Ramos (cell line): Measurements from ENCODE around the gene NRDE2.
"Not testable (repeated sequence)": the region's sequence is repeated elsewhere in the genome, so short reads cannot be mapped to it uniquely, and the experiment has no call there.

ENCODE experiments used
- in situ Hi-C: fragments of 300-500 bp; cut with MboI; formaldehyde crosslinking; loops from one replicate; pipeline ENCODE4 v1.14.3; 2022; ENCODE audit warnings: low sequenced_read_pairs; ENCODE audit not compliant: unreplicated experiment

The NRDE2 gene

GRCh38 chr14:90345239-90345557 is 13.5 kb upstream of the NRDE2 start:
- in situ Hi-C loops = no loop called here

DNA sequence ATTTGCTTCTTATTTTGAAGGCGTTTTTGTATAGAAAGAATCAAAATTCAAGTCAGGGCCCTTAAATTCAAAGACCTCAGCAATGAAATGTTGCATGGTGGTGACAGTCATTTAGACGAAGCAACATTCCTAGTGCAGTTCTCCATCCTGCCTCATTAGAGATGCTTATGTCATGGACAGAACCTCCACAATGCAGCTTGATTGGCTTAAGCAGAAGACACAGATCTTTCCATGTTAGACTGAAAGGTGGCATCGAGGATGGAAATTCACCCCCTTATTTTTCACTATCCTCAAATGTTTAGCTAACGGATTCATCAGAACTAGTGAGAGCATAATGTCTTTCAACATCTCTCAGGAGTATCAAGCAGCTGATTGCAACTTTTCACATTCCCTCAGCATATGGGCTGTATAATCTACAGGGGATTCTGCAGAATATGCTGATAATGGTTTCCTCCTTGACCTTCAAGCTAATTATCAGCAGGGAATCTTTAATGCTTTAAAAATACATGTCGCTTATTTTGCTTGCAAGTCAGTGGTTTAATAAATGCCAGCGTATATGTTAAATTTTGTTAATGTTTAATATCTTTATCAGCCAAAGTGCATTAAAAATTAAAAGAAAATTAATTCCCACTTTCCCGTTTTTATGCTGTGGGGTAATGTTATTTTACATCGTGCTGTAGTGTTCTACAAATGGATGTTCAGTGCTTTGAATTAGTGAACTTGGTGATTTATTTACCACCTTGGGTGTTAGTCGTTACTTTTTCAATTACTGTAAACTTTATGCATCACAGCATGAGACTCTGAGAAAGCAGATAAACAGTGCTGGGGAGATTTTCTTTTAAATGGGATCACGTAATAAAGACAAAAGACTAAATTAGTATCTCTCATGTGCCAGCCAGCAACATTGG is 12.8 kb upstream of the NRDE2 start:
- in situ Hi-C loops = no loop called here

- in situ Hi-C loops = no loop called here
These were observed 10.6 kb upstream of the NRDE2 start for GRCh38 chr14:90342327-90342726.

GRCh38 chr14:90341784-90342183 is 10.0 kb upstream of the NRDE2 start:
- in situ Hi-C loops = no loop called here

DNA sequence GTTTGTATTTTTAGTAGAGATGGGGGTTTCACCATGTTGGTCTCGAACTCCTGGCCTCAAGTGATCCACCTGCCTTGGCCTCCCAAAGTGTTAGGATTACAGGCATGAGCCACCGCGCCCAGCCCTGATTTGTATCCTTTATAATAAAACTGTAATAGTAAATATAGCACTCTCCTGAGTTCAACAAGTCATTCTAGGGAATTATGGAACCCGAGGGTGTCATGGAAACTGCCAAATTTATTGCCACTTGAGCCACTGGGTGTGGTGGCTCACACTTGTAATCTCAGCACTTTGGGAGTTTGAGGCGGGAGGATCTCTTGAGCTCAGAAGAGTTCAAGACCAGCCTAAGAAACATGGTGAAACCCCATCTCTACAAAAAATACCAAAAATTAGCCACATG is 9.5 kb upstream of the NRDE2 start:
- in situ Hi-C loops = not testable (repeated sequence)

DNA sequence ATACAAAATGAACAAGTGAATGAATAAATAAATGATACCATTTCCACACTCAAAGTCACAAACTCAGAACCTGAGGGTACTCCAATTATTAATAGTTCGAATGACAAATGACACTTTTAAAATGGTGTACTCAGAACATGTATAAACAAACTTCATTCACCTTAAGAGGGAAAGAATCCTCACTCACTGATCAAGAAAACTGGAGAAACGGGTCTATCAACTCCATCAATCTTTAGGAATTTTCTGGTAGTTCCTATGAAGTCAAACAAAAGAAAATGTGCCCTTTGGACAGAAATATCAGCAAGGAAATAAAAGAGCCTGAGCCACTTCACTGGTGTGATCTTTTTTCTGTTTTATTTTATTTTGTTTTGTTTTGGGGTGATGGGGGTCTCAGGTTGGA is 5.2 kb upstream of the NRDE2 start:
- in situ Hi-C loops = no loop called here

GRCh38 chr14:90336401-90336800 is 4.7 kb upstream of the NRDE2 start:
- in situ Hi-C loops = no loop called here

DNA sequence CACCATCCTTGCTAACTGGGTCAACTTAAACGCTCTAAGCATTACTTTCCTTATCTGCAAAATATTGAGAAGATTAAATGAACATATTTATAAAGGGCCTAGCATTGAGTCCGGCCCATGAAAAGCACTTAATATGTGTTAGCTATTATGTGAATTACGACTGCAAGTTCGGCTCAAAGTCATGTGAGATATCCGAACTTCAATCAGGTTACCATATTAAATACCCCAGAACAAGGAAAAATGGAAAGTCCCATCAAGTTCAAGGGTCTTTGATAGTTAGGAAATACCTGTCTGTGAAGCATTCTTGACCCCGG is 487 bp upstream of the NRDE2 start:
- in situ Hi-C loops = no loop called here

DNA sequence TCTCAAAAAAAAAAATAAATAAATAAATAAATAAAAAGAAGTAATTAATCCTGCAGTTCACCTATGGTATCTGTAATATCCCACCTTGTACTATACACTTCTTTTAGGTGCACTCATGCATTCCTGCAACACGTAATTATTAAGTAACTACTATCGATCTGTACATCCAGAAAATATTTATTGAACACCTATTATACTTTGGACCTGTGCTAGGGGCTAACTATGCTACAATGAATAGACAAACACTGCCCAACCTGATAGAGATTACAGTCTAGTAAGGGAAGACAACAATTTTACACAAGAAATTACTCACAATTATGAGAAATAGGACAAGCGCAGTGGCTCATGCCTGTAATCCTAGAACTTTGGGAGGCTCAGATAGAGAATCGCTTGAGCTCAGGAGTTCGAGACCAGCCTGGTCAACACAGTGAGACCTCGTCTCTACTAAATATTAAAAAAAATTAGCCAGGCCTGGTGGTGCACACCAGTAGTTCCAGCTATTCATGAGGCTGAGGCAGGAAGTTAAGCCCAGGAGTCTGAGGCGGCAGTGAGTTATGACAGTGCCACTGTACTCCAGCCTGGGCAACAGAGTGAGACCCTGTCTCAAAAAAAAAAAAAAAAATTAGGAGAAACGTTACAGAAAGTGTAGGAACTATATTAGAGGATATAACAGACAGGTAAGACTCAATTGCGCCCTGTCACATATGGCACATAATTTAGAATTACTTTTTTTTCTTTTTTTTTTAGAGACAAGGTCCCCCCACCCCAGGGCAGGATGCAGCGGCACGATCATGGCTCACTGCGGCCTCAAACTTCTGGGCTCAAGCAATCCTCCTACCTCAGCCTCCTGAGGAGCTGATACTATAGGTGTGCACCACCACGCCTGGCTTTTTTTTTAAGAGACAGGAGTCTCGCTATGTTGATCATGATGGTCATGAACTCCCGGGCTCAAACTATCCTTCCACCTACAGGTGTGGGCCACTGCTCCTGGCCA is 1.2 kb downstream of the NRDE2 start:
- in situ Hi-C loops = no loop called here

GRCh38 chr14:90321891-90322290 is 9.8 kb downstream of the NRDE2 start:
- in situ Hi-C loops = no loop called here

GRCh38 chr14:90319634-90320541 is 11.9 kb downstream of the NRDE2 start:
- in situ Hi-C loops = no loop called here

- in situ Hi-C loops = no loop called here
These were observed 12.6 kb downstream of the NRDE2 start for GRCh38 chr14:90319173-90319572.

DNA sequence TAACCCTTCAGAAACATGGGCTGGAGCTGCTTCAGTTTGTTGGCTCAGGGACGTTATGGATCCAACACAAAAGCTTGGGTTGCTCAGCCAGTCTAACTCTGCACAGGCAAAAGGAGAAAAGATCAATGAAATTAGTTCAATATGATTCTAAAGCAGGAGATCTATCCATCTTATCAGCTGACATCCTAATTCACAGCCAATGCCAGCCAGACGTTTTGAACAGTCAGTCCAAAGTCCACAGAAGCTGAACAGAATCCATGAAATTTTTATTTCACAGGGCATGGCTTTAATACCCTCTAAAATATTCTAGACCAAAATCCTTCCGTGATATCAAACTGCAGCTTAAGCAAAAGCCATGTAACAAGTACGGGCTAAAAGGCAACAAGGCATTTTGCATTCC is 13.7 kb downstream of the NRDE2 start:
- in situ Hi-C loops = no loop called here

DNA sequence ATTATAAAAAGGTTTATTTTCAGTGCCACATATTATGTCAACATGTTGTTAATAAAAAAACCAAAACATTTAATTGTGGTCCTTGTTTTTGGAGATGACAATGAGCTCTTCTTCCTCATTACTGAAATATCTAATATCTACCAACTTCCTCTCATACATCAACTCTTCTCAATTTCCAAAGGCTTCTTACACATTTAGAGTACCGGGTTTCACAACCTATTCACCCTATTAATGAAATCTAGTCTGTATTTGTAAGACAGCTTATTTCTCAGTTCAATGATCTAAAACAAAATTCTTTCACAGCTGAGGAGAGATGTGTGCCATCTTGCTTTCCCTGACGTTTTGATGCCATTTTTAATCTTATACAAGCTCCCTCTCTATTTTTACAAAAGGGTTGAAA is 14.5 kb downstream of the NRDE2 start:
- in situ Hi-C loops = no loop called here

DNA sequence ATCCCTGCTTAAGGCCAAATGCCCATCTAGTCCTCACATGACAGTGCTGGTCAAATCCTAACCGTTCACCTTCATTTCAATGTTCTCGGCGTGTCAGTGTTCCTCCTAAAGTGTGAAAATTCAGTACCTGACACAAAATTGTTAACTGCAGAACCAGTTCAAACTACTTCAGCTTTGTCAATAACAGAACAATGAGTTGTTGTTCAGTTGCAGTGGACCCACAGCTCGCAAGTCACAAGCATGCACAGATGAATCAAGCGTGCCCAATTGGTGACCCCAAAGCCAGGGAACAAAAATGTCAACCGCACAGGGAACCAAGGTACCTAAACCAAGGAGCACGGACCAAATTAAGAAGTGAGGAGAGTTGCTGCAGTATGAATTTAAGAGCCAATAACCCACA is 23.2 kb downstream of the NRDE2 start:
- in situ Hi-C loops = no loop called here

- in situ Hi-C loops = no loop called here
These were observed 26.6 kb downstream of the NRDE2 start for GRCh38 chr14:90305176-90305601.

- in situ Hi-C loops = no loop called here
These were observed 27.2 kb downstream of the NRDE2 start for GRCh38 chr14:90304502-90304901.

- in situ Hi-C loops = no loop called here
These were observed 28.3 kb downstream of the NRDE2 start for GRCh38 chr14:90303473-90303872.

DNA sequence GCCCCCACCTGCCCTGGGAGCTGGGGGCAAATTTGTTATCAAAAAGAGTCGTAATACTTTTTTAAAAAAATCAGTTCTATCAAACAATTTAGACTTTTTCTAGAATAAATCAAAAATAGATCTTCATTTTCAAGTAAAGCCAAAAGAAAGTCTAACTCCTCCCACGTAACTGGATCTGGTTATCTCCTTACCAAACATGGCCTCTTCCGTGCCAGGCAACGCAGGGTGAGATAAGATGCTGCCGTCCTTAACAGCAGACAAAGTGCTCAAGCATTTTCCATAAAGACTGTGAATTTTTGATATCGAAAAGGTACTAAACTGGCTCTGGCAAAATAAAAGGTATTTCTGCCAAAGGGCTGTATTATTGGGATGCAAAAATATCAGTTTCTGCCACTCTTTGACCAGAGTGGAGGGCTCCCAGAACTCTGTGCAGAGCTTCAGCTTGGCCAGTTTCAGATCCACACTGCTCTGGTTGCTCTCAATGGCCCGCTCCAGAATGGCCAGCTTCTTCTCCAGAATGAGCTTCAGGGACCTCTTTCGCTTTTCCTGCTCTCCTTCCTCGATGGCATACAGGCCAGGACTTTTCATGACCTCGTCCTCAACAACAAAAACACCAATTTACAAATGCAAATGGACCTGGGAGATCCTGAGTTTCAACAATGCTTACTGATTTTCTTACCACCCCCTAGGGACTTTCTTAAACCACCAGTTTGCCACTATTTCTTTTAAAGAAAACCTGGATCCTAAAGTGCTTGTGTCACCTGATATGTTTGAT is 29.0 kb downstream of the NRDE2 start:
- in situ Hi-C loops = no loop called here

GRCh38 chr14:90301668-90302090 is 30.1 kb downstream of the NRDE2 start:
- in situ Hi-C loops = no loop called here
